ENCODE measurements around the gene YWHAE. TPM values are rescaled to one million over a fixed set of nuclear protein-coding genes. Genes with fewer than 3 reads are reported as not detected.

YWHAE gene
- total and polyA plus RNA-seq, 9 of the 15 experiments (the other 6 are each of a cell fraction or from before 2014, with no cell fraction given), result 184 to 727 (median 448) TPM

GRCh38 chr17:1368588-1368987, 31.4 kb downstream of the YWHAE start:
- BruUV-seq (replicated peaks), result no TSS peak
- Histone ChIP-seq H3K79me2 (ENCODE audit: control insufficient read depth, insufficient read depth, low read length) (peaks cover 98% of the 10 kb centered on the region), H2AFZ (ENCODE audit: low read depth, low read length) (no peak overlapping the region), H3K4me3 (no peak overlapping the region), H3K27me3 (ENCODE audit: control insufficient read depth in 2 of 2, insufficient read depth in 2 of 2, low read length in 2 of 2) (no peaks in the 10 kb centered on the region), H3K27ac (ENCODE audit: extremely low read depth, low read depth, low read length) (no peak overlapping the region), H3K9me3 (replicated peaks; ENCODE audit: control insufficient read depth, insufficient read depth, low read depth, low read length) (no peaks in the 10 kb centered on the region), H3K9me1 (ENCODE audit: control insufficient read depth, insufficient read depth, low read length) (no peaks in the 10 kb centered on the region), H3K4me1 (replicated peaks in 1 of 2; ENCODE audit: control insufficient read depth in 2 of 2, insufficient read depth in 2 of 2, low read length in 2 of 2) (no peaks in the 10 kb centered on the region; a peak in 1 of 5 replicates), H3K9ac (ENCODE audit: insufficient read depth in 1 of 2, low read depth in 2 of 2, low read length in 2 of 2) (no peak overlapping the region), H3K36me3 (ENCODE audit: control insufficient read depth, insufficient read depth, low read length) (peaks cover 45% of the 10 kb centered on the region), H4K20me1 (replicated peaks; ENCODE audit: control insufficient read depth, insufficient read depth, low read length) (peaks cover 34% of the 10 kb centered on the region), H3K4me2 (ENCODE audit: insufficient read depth, low read length) (no peak overlapping the region)
- no peak for FAIRE-seq
- intact Hi-C loops (cut with micrococcal nuclease) (no loop called here), in situ Hi-C loops (cut with MboI) (no loop called here)
- POLR2A ChIA-PET, result interaction anchor here (0.6 to 1.2 kb wide), 2 partner anchors 32 to 70 kb away, joined by 4 read pairs; partner anchors contain the start of gene YWHAE
- ATAC-seq, result no peak
- CTCF ChIA-PET (ENCODE audit: low intra/inter-chr PET ratio), result no interaction called here
- 93% methylated on average over 3 of the region's 4 CpGs for WGBS (ENCODE audit: insufficient coverage, low coverage, missing lambda C conversion rate)
- no peak for DNase-seq (ENCODE audit: extremely low read depth in 1 of 4, low spot score in 3 of 4)
- TF ChIP-seq PML (IDR thresholded peaks at IDR 0.05; ENCODE audit: low read length) (no peak), ZNF407 (IDR thresholded peaks at IDR 0.05; ENCODE audit: low read depth) (no peak), HBP1 (CRISPR knock-in tag; IDR thresholded peaks at IDR 0.05) (no peak), TCF7 (IDR thresholded peaks at IDR 0.05; ENCODE audit: borderline replicate concordance) (no peak), RBM25 (IDR thresholded peaks at IDR 0.05; ENCODE audit: low read depth, low read length, severe bottlenecking) (no peak), NR0B1 (IDR thresholded peaks at IDR 0.05; ENCODE audit: partially characterized antibody) (no peak), ARID3A (IDR thresholded peaks at IDR 0.05; ENCODE audit: borderline replicate concordance, low read depth, low read length) (no peak), ESRRA (IDR thresholded peaks at IDR 0.05; ENCODE audit: borderline replicate concordance, low read depth) (no peak)

Data from K562 (cell line).